Adrenal gland (tissue), 5 donors: ENCODE results near the gene MATK.

ENCODE experiments used
- CTCF ChIP-seq, 6 experiments: fragments of 450-650 bp in 4 of 6; fragments of 200-600 bp in 2 of 6; sonication (generic) in 1 of 6; IDR thresholded peaks; 1 replicate in 5 of 6; 2 replicates in 1 of 6; pipeline versions ENCODE4 v1.5.1 to v1.8.0; 2016 to 2021; ENCODE audit warnings: antibody characterized with exemption in 6 of 6, mild to moderate bottlenecking in 2 of 6, moderate library complexity in 1 of 6
- POLR2A ChIP-seq, 2 donors: fragments of 450-650 bp; IDR thresholded peaks; one replicate each; pipeline ENCODE4 v1.6.1; 2017; ENCODE audit warnings: antibody characterized with exemption in 2 of 2, mild to moderate bottlenecking in 2 of 2, moderate library complexity in 1 of 2
- donor health status: DM: no; HTN: no; CAD: no.

DNA sequence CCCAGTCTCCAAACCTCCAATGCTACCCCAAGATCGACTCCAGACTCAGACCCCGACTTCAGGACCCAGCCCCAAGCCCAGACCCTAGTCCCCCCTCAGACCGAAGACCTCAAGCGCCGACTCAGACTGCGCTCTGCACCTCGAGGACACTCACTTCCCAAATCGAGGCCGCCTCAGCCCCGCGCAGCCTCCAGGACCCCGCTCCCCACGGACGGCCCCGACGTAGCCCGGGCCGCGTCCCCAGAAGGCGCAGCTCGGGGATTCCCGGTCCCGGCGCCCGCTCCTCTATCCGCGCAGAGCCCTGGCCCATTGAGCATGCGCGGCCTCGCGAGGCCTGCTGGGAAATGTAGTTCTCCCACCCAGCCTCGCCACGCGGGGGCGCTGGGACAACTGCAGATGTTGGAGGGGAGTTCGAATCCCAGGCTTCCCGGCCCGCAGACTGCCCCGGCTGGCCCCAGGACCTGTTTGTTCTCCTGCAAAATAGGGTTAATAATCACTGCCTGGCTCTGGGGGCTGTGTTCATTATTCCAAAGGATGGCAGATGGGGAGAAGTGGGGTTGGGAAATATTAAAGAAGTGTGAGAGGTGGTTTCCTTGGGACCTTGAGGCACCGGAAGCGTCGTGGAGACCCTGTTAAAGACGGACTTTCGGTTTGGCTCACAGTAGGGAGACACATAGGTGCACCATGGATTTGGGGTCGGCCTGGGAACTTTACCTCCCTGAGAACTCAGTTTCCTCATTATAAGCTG, 24.6 kb downstream of the MATK start, which contains the start of gene APBA3:
- TF ChIP-seq CTCF (IDR thresholded peaks at IDR 0.05) (peak; percentile 58 to 76 (median 68)), POLR2A (IDR thresholded peaks at IDR 0.05) (peak in 1 of 2 donors; percentile 65)
